ENCODE data around the gene AHRR. TPM values are rescaled to one million over a fixed set of nuclear protein-coding genes. Genes with fewer than 3 reads are reported as not detected.

The AHRR gene
- total and polyA plus RNA-seq, 12 donors, result 0.07 to 1.2 (median 0.33) TPM; not detected in 2

GRCh38 chr5:446066-446882 is 124.8 kb downstream of the AHRR start:
- intact Hi-C loops (cut with DNase I), result loop anchor here in 2 of 10 donors (10.0 kb wide), 2 partner anchors 169 to 459 kb away; partner anchors contain the start of gene CEP72 (in 1 of the 2)
- peaks cover 3 to 48% (median 21%) of the 10 kb centered on the region in 9 donors for H3K4me1 ChIP-seq
- H3K36me3 ChIP-seq, result peaks cover 0 to 57% (median 38%) of the 10 kb centered on the region in 9 donors
- no peak overlapping the region for H3K4me3 ChIP-seq
- no peak overlapping the region for H3K27ac ChIP-seq
- no peak for TF ChIP-seq CTCF (IDR thresholded peaks at IDR 0.05)
- DNase-seq (no peak), ATAC-seq (no peak)
- no peaks in the 10 kb centered on the region for H3K27me3 ChIP-seq
- peaks cover 0 to 8% (median 1%) of the 10 kb centered on the region in 11 donors for H3K9me3 ChIP-seq
- 89% methylated on average over 19 of the region's 19 CpGs for WGBS, 2 donors

- intact Hi-C loops (cut with DNase I), result loop anchor here in 2 of 10 donors (10.0 kb wide), 2 partner anchors 168 to 458 kb away; partner anchors contain the start of gene CEP72 (in 1 of the 2)
- 55 to 62% methylated on average over 7 of the region's 7 CpGs for WGBS, 2 donors
- Histone ChIP-seq H3K27ac (no peak overlapping the region), H3K4me3 (no peak overlapping the region), H3K4me1 (peaks cover 3 to 46% (median 19%) of the 10 kb centered on the region in 9 donors), H3K36me3 (peaks cover 0 to 63% (median 43%) of the 10 kb centered on the region in 9 donors), H3K27me3 (no peaks in the 10 kb centered on the region), H3K9me3 (peaks cover 0 to 14% (median 7%) of the 10 kb centered on the region in 11 donors)
- DNase-seq, result peak in 1 of 2 donors; percentile 6
- no peak for ATAC-seq
- TF ChIP-seq CTCF (IDR thresholded peaks at IDR 0.05), result peak; percentile 29 to 62 (median 55)
These were observed 125.4 kb downstream of the AHRR start for GRCh38 chr5:446883-447263.

- peaks cover 0 to 69% (median 48%) of the 10 kb centered on the region in 9 donors for H3K36me3 ChIP-seq
- no peak for TF ChIP-seq CTCF (IDR thresholded peaks at IDR 0.05)
- peak overlapping the region in 1 of 10 donors; percentile 62 for H3K27ac ChIP-seq
- no peak overlapping the region for H3K4me3 ChIP-seq
- DNase-seq (peak in 1 of 2 donors; percentile 6), ATAC-seq (no peak)
- H3K27me3 ChIP-seq, result no peaks in the 10 kb centered on the region
- intact Hi-C loops (cut with DNase I), result loop anchor here in 2 of 10 donors (10.0 kb wide), 2 partner anchors 167 to 457 kb away; partner anchors contain the start of gene CEP72 (in 1 of the 2)
- H3K9me3 ChIP-seq, result peaks cover 0 to 20% (median 12%) of the 10 kb centered on the region in 11 donors
- H3K4me1 ChIP-seq, result peaks cover 3 to 39% (median 13%) of the 10 kb centered on the region in 9 donors
- WGBS, 2 donors, result 95 to 97% methylated on average over 21 of the region's 21 CpGs
These were observed 126.0 kb downstream of the AHRR start for GRCh38 chr5:447501-447900.

GRCh38 chr5:448061-448765 is 126.7 kb downstream of the AHRR start:
- ATAC-seq, result peak; percentile 28 to 77 (median 57)
- no peak overlapping the region for H3K4me3 ChIP-seq
- TF ChIP-seq CTCF (IDR thresholded peaks at IDR 0.05), result no peak
- H3K27ac ChIP-seq, result peak overlapping the region in 1 of 10 donors; percentile 62
- H3K4me1 ChIP-seq, result peaks cover 3 to 38% (median 12%) of the 10 kb centered on the region in 9 donors
- peaks cover 0 to 76% (median 55%) of the 10 kb centered on the region in 9 donors for H3K36me3 ChIP-seq
- peak in 1 of 2 donors; percentile 40 for DNase-seq
- no peaks in the 10 kb centered on the region for H3K27me3 ChIP-seq
- H3K9me3 ChIP-seq, result peaks cover 0 to 23% (median 16%) of the 10 kb centered on the region in 11 donors
- 88 to 90% methylated on average over 21 of the region's 21 CpGs for WGBS, 2 donors
- intact Hi-C loops (cut with DNase I), result loop anchor here in 2 of 10 donors (10.0 kb wide), 2 partner anchors 167 to 457 kb away; partner anchors contain the start of gene CEP72 (in 1 of the 2)

Data from heart right ventricle (tissue), 16 donors.